ENCODE measurements around the gene COL24A1. TPM values are rescaled to one million over a fixed set of nuclear protein-coding genes. Genes with fewer than 3 reads are reported as not detected.

The COL24A1 gene
- total RNA-seq, 1 experiment from 2014 or later = 0.07 TPM

GRCh38 chr1:86061551-86061990, 95.0 kb downstream of the COL24A1 start:
- H4K20me1 ChIP-seq (ENCODE audit: low read length) = no peaks in the 10 kb centered on the region
- H3K9me2 ChIP-seq (replicated peaks; ENCODE audit: low read length) = no peaks in the 10 kb centered on the region
- no TSS peak for BruUV-seq (replicated peaks)
- no peak overlapping the region for H3K4me3 ChIP-seq (ENCODE audit: low read length)
- ATAC-seq (no peak), DNase-seq (no peak)
- no peaks in the 10 kb centered on the region for H3K4me1 ChIP-seq (ENCODE audit: insufficient read depth, low read length)
- H3K9me3 ChIP-seq (ENCODE audit: low read length) = no peaks in the 10 kb centered on the region
- peaks cover 15% of the 10 kb centered on the region for H3K27me3 ChIP-seq (ENCODE audit: low read length)
- CTCF ChIA-PET = no interaction called here
- H3K36me3 ChIP-seq (ENCODE audit: low read depth, low read length) = no peaks in the 10 kb centered on the region
- POLR2A ChIA-PET (ENCODE audit: unreplicated experiment) = no interaction called here
- no peaks in the 10 kb centered on the region for H3F3A ChIP-seq (ENCODE audit: low read length, unreplicated experiment)
- TF ChIP-seq EZH2phosphoT487 (IDR thresholded peaks at IDR 0.05; ENCODE audit: borderline replicate concordance, low read length) (no peak), EZH2 (IDR thresholded peaks at IDR 0.05; ENCODE audit: low read length, unreplicated experiment) (no peak), CTCF (conservative IDR thresholded peaks at IDR 0.05; ENCODE audit: low read depth, low read length) (no peak)
- H3K79me2 ChIP-seq (ENCODE audit: low read length) = no peaks in the 10 kb centered on the region
- H2AFZ ChIP-seq (ENCODE audit: low read length) = no peak overlapping the region
- H3K27ac ChIP-seq (ENCODE audit: low read length) = no peak overlapping the region
- no peak overlapping the region for H3K4me2 ChIP-seq (ENCODE audit: low read length)
- H3K9ac ChIP-seq (ENCODE audit: low read length) = no peak overlapping the region
- intact Hi-C loops (cut with micrococcal nuclease) = no loop called here

GRCh38 chr1:86054396-86054795, 102.2 kb downstream of the COL24A1 start:
- Histone ChIP-seq H3K9me3 (ENCODE audit: low read length) (no peaks in the 10 kb centered on the region), H4K20me1 (ENCODE audit: low read length) (no peaks in the 10 kb centered on the region), H3K4me2 (ENCODE audit: low read length) (no peak overlapping the region), H3K4me3 (ENCODE audit: low read length) (no peak overlapping the region), H3K9ac (ENCODE audit: low read length) (no peak overlapping the region), H3K4me1 (ENCODE audit: insufficient read depth, low read length) (no peaks in the 10 kb centered on the region), H3K9me2 (replicated peaks; ENCODE audit: low read length) (no peaks in the 10 kb centered on the region), H3K27ac (ENCODE audit: low read length) (no peak overlapping the region), H3K27me3 (ENCODE audit: low read length) (peaks cover 50% of the 10 kb centered on the region), H3K36me3 (ENCODE audit: low read depth, low read length) (no peaks in the 10 kb centered on the region), H2AFZ (ENCODE audit: low read length) (no peak overlapping the region), H3F3A (ENCODE audit: low read length, unreplicated experiment) (no peaks in the 10 kb centered on the region), H3K79me2 (ENCODE audit: low read length) (no peaks in the 10 kb centered on the region)
- CTCF ChIA-PET = no interaction called here
- DNase-seq = no peak
- POLR2A ChIA-PET (ENCODE audit: unreplicated experiment) = no interaction called here
- ATAC-seq = no peak
- no TSS peak for BruUV-seq (replicated peaks)
- no peak for TF ChIP-seq EZH2 (IDR thresholded peaks at IDR 0.05; ENCODE audit: low read length, unreplicated experiment)
- TF ChIP-seq CTCF (conservative IDR thresholded peaks at IDR 0.05; ENCODE audit: low read depth, low read length) = no peak
- TF ChIP-seq EZH2phosphoT487 (IDR thresholded peaks at IDR 0.05; ENCODE audit: borderline replicate concordance, low read length) = no peak
- intact Hi-C loops (cut with micrococcal nuclease) = no loop called here

DNA sequence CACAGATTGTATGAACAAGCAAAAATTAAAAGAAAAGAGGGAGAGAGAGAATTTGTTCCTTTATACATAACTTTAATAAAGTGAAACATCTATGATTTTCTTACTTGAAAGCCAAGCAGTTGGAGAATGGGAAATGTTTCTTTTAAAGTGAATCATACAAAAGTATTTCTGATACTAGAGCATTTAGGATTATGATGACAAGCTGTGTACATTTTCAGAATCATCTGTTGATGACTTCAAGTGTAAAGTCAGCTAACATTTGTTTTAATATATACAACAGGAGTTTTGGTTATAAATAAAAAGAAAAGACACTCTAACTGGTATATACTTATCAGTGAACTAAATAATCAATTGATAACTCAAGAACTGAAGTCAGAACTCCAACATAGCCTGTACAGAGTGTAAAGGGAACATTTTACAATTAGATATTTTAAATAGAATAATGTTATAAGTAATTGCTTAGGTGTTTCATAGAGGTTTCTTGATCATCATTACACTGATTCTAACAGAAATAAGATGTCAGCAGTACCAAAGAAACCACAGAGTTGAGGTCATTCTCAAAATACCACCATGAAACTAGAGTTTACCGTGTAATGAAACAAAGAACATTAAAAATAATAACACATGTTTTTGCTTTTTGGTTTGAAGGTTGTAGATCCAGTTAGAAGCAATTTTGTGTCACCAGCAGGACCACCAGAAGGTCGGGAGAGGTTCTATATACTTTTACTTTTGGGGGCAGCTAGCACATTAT, 103.4 kb downstream of the COL24A1 start:
- DNase-seq (no peak), ATAC-seq (no peak)
- Histone ChIP-seq H3K4me1 (ENCODE audit: insufficient read depth, low read length) (no peaks in the 10 kb centered on the region), H3K27me3 (ENCODE audit: low read length) (peaks cover 58% of the 10 kb centered on the region), H3K9me3 (ENCODE audit: low read length) (no peaks in the 10 kb centered on the region), H3K36me3 (ENCODE audit: low read depth, low read length) (no peaks in the 10 kb centered on the region), H4K20me1 (ENCODE audit: low read length) (no peaks in the 10 kb centered on the region), H3K4me3 (ENCODE audit: low read length) (no peak overlapping the region), H3K79me2 (ENCODE audit: low read length) (no peaks in the 10 kb centered on the region), H3K9me2 (replicated peaks; ENCODE audit: low read length) (no peaks in the 10 kb centered on the region), H3K27ac (ENCODE audit: low read length) (no peak overlapping the region), H3F3A (ENCODE audit: low read length, unreplicated experiment) (no peaks in the 10 kb centered on the region), H3K9ac (ENCODE audit: low read length) (no peak overlapping the region), H2AFZ (ENCODE audit: low read length) (no peak overlapping the region), H3K4me2 (ENCODE audit: low read length) (no peak overlapping the region)
- intact Hi-C loops (cut with micrococcal nuclease) = no loop called here
- TF ChIP-seq EZH2 (IDR thresholded peaks at IDR 0.05; ENCODE audit: low read length, unreplicated experiment) (no peak), CTCF (conservative IDR thresholded peaks at IDR 0.05; ENCODE audit: low read depth, low read length) (no peak)
- POLR2A ChIA-PET (ENCODE audit: unreplicated experiment) = no interaction called here
- BruUV-seq (replicated peaks) = no TSS peak
- CTCF ChIA-PET = no interaction called here
